M059J (cell line): ENCODE results near the gene SH3D21. TPM values are rescaled to one million over a fixed set of nuclear protein-coding genes. Genes with fewer than 3 reads are reported as not detected.
A peak's percentile ranks its signal among the peaks of the same experiment; 100 is the strongest.

Experiments
- DNase-seq: peaks from one replicate; pipeline ENCODE4 v3.0.0-alpha.2; 2012; ENCODE audit warnings: low read depth
- total RNA-seq: library from RNA; depleted of rRNA; stranded (reverse); fragments of >200 nt; shearing (Covaris generic); gene quantifications from 2 replicates; pipeline ENCODE4 v1.2.3, GENCODE V29; 2014; rRNA removed

Gene SH3D21
- 0.25 TPM in 1 of 2 replicates, not detected in the other for total RNA-seq

DNA sequence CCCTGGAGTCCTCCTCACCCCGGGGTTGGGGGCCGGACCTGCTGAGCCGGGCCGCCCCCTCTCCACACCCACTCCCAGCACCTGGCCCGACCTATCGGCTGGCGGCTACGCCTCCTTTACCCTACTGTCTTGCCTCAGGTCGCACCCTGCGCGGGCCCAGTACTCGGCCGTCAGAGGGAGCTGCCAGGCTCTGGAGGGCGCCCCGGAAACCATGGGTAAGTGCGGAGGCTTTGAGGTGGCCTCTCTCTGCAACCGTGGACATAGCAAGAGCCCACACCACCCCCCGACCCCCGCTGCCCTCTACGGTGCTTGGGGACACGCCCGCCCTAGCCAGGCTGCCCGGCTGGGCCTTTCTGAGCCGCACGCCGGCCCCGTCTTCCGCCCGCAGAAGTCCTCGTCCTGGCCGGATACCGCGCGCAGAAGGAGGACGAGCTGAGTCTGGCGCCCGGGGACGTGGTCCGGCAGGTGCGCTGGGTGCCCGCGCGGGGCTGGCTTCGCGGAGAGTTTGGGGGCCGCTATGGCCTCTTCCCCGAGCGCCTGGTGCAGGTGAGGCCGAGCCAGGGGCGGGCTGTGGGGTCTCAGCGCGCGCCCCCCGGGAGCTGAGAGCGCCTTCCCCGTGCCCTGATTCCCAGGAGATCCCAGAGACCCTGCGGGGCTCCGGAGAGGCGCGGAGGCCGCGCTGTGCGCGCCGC lies at the start of gene SH3D21:
Gene SH3D21 (plus strand): TSS at position 159 of the 692 bp plus-strand sequence. CDS start 53 bp downstream, at position 212.
- no peak for DNase-seq

- DNase-seq, result no peak
These were observed 49.4 kb upstream of the SH3D21 start for GRCh38 chr1:36256558-36257374.

DNA sequence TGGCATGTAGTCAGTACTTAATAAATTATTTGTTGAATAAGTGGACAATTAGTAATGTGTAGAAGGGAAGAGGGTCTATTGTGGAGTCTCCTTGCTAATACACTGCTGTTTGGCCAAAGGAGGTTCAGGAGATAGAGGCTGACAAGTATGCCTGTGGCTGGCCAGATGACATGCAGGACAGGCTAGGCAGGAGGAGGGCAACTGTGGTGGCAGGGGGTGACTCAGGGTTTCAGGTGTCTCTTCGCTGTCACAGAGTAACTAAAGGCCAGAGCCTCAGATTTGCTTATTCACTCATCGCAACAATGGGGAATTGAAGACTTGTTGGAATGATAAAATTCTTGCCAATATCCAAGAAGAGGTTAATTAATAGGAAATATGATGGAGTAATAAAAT lies 48.8 kb upstream of the SH3D21 start:
- peak; percentile 32 for DNase-seq

- DNase-seq, result peak; percentile 28
These were observed 47.2 kb upstream of the SH3D21 start for GRCh38 chr1:36258960-36259344.

- no peak for DNase-seq
These were observed 37.2 kb upstream of the SH3D21 start for GRCh38 chr1:36268981-36269380.

DNA sequence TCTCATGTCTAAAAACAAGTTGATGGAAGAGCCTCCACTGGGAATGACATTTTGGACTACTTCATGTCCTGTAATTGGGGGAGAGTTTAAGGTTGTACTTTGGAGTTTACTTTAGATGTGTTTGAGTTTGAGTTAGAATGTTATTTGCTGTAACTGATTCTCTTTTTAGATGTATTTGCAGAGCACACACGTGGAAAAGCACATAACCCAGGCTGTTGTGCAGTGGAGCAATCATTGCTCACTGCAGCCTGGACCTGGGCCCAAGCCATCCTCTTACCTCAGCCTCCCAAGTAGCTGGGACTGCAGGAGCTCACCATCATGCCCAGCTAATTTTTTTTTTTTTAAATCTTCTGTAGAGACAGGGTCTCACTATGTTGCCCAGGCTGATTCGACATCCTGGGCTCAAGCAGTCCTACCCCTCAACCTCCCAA lies 36.7 kb upstream of the SH3D21 start:
- no peak for DNase-seq

- DNase-seq, result no peak
These were observed 33.1 kb upstream of the SH3D21 start for GRCh38 chr1:36273024-36273423.

- no peak for DNase-seq
These were observed 32.0 kb upstream of the SH3D21 start for GRCh38 chr1:36274201-36274600.

DNA sequence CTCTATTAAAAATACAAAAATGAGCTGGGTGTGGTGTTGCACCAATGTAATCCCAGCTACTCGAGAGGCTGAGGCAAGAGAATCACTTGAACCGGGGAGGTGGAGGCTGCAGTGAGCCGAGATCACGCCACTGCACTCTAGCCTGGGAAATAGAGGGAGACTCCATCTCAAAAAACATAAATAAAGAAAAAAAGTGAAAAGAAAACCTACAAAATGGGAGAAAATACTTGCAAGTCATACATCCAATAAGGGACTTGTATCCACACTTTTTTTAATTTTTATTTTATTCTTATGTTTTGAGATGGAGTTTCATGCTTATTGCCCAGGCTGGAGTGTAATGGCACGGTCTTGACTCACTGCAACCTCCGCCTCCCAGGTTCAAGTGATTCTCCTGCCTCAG lies 29.5 kb upstream of the SH3D21 start:
- no peak for DNase-seq

- no peak for DNase-seq
These were observed 26.9 kb upstream of the SH3D21 start for GRCh38 chr1:36279110-36279788.

DNA sequence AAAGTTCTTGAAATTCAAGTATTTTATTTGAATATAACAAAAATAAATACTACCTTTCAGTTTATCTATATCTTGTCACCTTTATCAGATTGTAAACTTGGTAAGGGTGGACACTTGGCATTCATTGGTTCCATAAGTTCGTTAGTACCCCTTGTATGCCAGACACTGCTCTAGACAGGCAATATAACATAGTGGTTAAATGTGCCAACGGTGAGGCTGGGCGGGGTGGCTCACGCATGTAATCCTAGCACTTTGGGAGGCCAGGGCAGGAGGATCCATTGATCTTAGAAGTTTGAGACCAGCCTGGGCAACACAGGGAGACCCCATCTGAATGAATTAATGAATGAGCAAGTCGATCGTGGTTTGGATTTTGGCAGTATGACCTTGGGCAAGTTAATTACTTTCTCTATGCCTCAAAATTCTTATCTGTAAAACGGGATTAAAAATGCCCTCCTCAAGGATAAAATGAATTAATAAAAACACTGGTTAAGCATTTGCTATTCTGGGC lies 26.3 kb upstream of the SH3D21 start:
- DNase-seq, result no peak

GRCh38 chr1:36284061-36284460 lies 22.1 kb upstream of the SH3D21 start:
- DNase-seq, result no peak

GRCh38 chr1:36284517-36284916 lies 21.7 kb upstream of the SH3D21 start:
- no peak for DNase-seq

GRCh38 chr1:36285443-36286101 lies 20.6 kb upstream of the SH3D21 start:
- DNase-seq, result peak; percentile 86

- DNase-seq, result no peak
These were observed 19.4 kb upstream of the SH3D21 start for GRCh38 chr1:36286802-36287201.

DNA sequence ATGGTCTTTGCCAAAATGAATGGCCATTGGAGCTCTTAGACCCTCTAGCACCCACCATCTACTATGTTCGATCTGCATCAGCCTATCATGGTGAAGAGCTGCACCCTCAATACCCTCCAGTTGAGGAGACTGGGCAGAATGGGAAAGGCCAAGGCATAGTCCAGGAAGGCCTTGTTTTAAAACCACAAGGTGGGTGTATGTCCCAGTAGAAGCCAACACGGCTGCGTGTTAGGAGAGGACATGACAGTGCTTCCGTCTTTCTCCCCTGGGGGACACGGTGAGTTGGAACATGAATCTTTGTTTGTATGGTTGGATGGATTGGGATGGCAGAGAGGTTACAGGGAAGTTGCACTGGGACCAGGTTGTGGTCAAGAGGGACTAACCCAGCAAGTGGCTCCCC lies 18.6 kb upstream of the SH3D21 start:
- no peak for DNase-seq

DNA sequence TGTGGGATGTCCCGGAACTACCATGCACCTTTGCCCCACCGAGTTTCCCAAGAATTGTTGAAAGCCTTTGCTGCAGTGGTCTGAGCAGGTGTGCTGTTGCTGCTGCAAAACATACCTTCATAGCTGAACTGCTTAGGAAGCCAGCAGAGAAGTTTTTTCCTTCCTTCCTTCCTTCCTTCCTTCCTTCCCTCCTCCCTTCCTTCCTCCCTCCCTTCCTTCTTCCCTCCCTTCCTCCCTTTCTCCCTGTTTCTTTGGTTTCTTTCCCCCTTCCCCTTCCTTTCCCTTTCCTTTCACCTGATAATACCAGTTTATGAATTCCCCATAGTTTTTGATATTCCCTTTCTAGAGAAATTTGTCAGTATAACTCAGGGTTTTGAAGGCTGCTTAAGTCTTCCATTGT lies 10.8 kb upstream of the SH3D21 start:
- DNase-seq, result no peak

DNA sequence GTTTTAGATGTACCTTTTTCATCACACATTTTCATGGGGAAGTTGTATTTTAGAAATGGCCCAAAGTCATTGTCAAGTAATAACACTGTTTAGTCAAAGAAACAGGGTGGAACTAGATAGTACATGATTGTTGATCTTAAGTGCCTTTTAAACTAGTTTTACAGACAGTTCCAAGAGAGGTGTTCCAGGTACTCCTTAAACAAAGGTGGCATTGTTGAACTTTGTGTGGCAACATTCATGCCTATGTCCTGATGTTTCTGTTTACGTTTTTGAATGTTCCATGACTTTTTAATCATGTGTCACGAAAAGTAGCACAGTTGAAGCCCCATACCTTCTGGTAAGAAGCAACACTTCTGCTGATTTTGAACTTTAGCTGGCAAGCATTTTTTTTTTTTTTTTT lies 9.1 kb upstream of the SH3D21 start:
- no peak for DNase-seq

- no peak for DNase-seq
These were observed 7.5 kb upstream of the SH3D21 start for GRCh38 chr1:36298640-36299039.

DNA sequence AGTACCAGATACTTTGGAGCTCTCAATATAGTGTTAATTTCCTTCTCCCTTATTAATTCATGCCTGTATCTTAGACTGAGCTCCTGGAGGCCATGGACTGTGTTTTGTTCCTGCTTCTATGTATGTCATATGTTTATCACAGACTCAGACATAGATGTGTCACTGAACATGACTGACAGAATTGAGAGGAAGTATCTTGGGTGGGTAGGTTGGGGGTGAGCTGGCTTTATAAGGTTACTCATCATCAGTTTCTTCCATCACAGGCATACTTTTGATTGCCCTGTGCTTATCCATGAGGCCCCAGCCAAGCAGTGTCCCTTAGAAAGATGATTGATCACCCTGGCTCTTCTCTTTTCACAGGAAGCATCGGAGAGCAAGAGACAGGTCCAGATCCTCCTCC lies 5.6 kb upstream of the SH3D21 start:
- peak; percentile 39 for DNase-seq

DNA sequence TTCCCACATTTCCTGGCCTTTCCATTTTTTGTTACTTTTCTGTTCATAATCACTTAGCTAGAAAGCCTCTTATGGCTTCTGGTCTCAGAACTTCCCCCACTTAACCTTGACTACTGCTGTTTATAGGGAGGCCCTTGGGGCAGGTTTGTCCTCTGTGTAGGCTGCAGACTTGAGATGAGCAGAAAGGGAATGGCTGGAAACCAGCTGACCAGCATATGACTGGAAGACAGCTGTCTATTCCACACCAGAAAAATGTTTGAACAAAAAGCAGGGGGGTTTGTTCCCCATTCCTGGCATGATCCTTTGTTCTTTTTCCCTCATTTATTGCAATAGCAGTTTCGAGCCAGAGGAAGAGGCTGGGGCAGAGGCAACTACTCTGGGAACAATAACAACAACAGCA lies 4.9 kb upstream of the SH3D21 start:
- no peak for DNase-seq

DNA sequence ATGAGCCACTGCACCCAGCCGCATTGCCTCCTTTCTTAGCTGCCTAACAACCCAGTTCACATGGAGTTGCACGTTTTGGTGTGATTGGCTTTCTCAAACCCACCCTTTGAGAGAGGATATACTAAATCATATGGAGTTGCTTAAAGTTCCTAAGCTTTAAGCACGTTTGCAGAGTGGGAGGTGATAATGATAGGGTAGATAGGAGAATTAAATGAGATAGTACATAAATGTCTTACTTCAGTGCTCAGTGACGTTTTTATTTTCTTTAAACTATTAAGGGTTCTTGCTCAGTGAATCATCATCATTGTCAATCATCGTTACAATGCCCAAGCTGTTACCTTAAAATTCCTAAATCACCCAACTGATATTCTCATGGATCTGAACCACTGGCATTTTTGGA lies 2.9 kb upstream of the SH3D21 start:
- no peak for DNase-seq
